Progenitor cell of endocrine pancreas (in vitro differentiated cells): ENCODE results near the gene BATF2. TPM values are rescaled to one million over a fixed set of nuclear protein-coding genes. Genes with fewer than 3 reads are reported as not detected.

Experiments
- DNase-seq: peaks from one replicate; pipeline ENCODE4 v3.0.0; 2021; ENCODE audit warnings: low spot score; ENCODE audit not compliant: unreplicated experiment
- H3K27ac Mint-ChIP-seq: 2 replicates; pipeline ENCODE4 v1.8.0; 2021; ENCODE audit warnings: mild to moderate bottlenecking, moderate library complexity, mixed read lengths
- H3K27me3 Mint-ChIP-seq: 2 replicates; pipeline ENCODE4 v1.8.0; 2021; ENCODE audit warnings: mixed read lengths
- H3K36me3 Mint-ChIP-seq: 2 replicates; pipeline ENCODE4 v1.8.0; 2022; ENCODE audit warnings: mixed read lengths; ENCODE audit not compliant: insufficient read depth
- H3K4me1 Mint-ChIP-seq: 2 replicates; pipeline ENCODE4 v1.8.0; 2021; ENCODE audit warnings: low read depth, mixed read lengths
- H3K4me3 Mint-ChIP-seq: 2 replicates; pipeline ENCODE4 v1.8.0; 2021; ENCODE audit warnings: low read depth, mild to moderate bottlenecking, moderate library complexity, mixed read lengths
- H3K9me3 Mint-ChIP-seq: 2 replicates; pipeline ENCODE4 v1.8.0; 2021; ENCODE audit warnings: low read depth, mixed read lengths
- total RNA-seq: library from RNA; stranded (reverse); gene quantifications from 2 replicates; pipeline ENCODE4 v1.2.1, GENCODE V29; 2021
- TF ChIP-seq, protein P1 (sequence below): fragments of 200-600 bp; sonication (generic); IDR thresholded peaks from one replicate; pipeline ENCODE4 v1.5.0; 2021; ENCODE audit warnings: antibody characterized with exemption, mild to moderate bottlenecking; ENCODE audit not compliant: unreplicated experiment

Gene BATF2
- total RNA-seq, 1 donor from 2014 or later, result 0.53 TPM

DNA sequence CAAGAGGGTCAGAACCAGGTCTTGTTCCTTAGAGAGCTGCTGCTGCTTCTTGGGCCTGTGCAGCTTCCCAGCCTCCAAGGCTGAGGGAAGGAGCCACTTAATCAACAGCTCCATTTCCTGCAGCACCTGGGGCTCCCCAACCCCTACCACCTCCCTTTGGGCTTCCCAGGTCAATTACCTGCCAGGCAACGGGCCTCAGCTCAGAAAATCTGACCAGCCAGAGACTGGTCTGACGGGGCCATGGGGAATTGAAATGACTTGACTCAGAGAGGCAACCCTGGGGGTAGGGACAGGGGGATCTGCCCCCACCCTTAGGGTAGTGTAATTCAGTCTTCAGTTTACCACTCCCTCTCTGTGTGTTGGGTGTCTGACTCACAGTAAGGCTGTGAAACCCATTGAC lies 20.1 kb downstream of the BATF2 start:
- Mint-ChIP-seq H3K27ac (no peak overlapping the region), H3K4me1 (no peaks in the 10 kb centered on the region), H3K9me3 (no peaks in the 10 kb centered on the region), H3K4me3 (no peak overlapping the region), H3K36me3 (no peaks in the 10 kb centered on the region), H3K27me3 (peaks cover 16% of the 10 kb centered on the region)
- no peak for DNase-seq
- TF ChIP-seq, protein P1, sequence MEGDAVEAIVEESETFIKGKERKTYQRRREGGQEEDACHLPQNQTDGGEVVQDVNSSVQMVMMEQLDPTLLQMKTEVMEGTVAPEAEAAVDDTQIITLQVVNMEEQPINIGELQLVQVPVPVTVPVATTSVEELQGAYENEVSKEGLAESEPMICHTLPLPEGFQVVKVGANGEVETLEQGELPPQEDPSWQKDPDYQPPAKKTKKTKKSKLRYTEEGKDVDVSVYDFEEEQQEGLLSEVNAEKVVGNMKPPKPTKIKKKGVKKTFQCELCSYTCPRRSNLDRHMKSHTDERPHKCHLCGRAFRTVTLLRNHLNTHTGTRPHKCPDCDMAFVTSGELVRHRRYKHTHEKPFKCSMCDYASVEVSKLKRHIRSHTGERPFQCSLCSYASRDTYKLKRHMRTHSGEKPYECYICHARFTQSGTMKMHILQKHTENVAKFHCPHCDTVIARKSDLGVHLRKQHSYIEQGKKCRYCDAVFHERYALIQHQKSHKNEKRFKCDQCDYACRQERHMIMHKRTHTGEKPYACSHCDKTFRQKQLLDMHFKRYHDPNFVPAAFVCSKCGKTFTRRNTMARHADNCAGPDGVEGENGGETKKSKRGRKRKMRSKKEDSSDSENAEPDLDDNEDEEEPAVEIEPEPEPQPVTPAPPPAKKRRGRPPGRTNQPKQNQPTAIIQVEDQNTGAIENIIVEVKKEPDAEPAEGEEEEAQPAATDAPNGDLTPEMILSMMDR, result no peak

DNA sequence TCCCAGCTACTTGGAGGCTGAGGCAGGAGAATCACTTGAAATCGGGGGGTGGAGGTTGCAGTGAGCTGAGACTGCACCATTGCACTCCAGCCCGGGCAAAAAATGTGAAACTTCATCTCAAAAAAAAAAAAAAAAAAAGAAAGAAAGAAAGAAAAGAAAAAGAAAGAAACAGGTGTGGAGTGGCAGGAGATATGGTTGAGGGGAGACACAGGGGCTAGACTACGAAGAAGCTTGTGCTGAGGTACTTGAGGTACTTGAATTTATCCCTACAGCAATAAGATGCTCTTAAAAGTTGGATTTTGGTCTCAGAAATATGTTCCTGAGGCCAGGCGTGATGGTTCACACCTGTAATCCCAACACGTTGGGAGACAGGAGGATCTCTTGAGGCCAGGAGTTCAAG lies 22.6 kb downstream of the BATF2 start:
- TF ChIP-seq, protein P1, result no peak
- H3K4me3 Mint-ChIP-seq, result no peak overlapping the region
- H3K27ac Mint-ChIP-seq, result peak overlapping the region; percentile 67
- peaks cover 18% of the 10 kb centered on the region for H3K27me3 Mint-ChIP-seq
- no peak for DNase-seq
- H3K9me3 Mint-ChIP-seq, result no peaks in the 10 kb centered on the region
- no peaks in the 10 kb centered on the region for H3K36me3 Mint-ChIP-seq
- H3K4me1 Mint-ChIP-seq, result no peaks in the 10 kb centered on the region

DNA sequence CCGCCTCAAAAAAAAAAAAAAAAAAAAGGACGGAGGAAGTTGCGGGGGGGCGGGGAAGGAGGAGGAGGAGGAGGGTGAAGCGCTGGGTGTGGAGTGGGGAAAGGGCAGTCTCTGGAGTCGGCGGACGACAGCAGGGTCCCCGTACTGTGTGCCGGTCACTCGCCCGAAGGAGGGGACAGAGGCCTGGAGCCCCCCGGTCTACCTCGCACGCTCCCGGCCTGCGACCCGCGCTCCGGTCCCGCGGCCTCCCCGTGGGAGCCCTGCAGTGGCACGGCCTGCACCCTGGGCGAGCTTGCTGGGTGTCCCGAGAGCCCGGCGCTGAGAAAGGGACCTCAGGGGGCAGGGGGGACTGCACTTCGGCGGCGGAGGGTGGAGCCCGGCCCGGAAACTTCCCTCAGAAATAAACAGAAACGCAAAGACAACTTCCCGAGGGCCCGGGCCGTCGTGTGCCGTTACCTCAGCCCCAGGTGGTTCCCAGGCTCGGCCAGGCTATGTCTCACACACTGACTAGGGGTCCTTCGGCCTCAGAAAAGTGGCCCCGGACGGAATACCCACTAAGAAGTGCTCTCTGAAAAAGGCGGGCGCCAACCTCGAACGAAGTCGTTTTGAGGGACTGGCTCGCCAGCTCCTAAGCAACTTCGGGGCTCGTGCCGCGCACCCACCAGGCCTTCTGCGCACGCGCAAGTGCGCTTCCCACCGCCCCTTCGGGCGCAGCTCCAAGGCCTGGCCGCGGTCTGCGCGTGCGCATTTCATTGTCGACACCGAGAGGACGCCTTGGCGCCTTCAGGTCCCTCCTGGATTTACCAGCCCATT lies 25.1 kb downstream of the BATF2 start, which contains the start of gene MAJIN:
TSS of gene MAJIN (minus strand) at position 688 of the 813 bp plus-strand sequence. CDS start 12,703 bp downstream, outside the sequence.
- TF ChIP-seq, protein P1, result no peak
- H3K4me3 Mint-ChIP-seq, result no peak within 1 kb of the TSS
- H3K9me3 Mint-ChIP-seq, result no peaks in the 10 kb centered on the region
- H3K27me3 Mint-ChIP-seq, result peaks cover 24% of the 10 kb centered on the region
- DNase-seq, result peak; percentile 34
- no peak within 1 kb of the TSS for H3K27ac Mint-ChIP-seq
- H3K36me3 Mint-ChIP-seq, result no peaks in the 10 kb centered on the region
- H3K4me1 Mint-ChIP-seq, result no peaks in the 10 kb centered on the region

- DNase-seq, result no peak
- no peak overlapping the region for H3K4me3 Mint-ChIP-seq
- no peaks in the 10 kb centered on the region for H3K9me3 Mint-ChIP-seq
- peaks cover 24% of the 10 kb centered on the region for H3K27me3 Mint-ChIP-seq
- H3K36me3 Mint-ChIP-seq, result no peaks in the 10 kb centered on the region
- no peaks in the 10 kb centered on the region for H3K4me1 Mint-ChIP-seq
- no peak overlapping the region for H3K27ac Mint-ChIP-seq
- TF ChIP-seq, protein P1, result no peak
Observed at GRCh38 chr11:64970731-64971151, 26.0 kb downstream of the BATF2 start.

DNA sequence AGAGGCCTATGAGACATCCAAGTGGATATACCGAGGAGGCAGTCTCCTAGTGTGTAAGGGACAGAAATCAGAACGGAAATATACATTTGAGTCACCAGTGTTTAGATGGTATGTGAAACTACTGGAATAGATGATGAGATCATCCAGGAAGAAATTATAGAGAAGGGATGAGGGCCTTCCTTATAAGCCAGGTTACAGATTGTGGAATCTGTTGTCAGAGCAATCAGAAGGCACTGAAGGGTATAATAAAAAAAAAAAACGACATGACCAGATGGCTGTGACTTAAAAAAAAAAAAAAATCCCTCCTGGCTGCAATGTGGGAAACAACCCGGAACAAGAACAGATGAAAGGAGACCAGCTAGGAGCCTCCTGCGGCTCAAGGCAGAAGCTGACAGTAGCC lies 27.6 kb downstream of the BATF2 start:
- Mint-ChIP-seq H3K4me3 (no peak overlapping the region), H3K27me3 (peaks cover 26% of the 10 kb centered on the region)

More for the DNA sequence above, 27.6 kb downstream of the BATF2 start:
- H3K9me3 Mint-ChIP-seq, result no peaks in the 10 kb centered on the region
- no peak overlapping the region for H3K27ac Mint-ChIP-seq
- TF ChIP-seq, protein P1, result no peak
- H3K4me1 Mint-ChIP-seq, result no peaks in the 10 kb centered on the region
- DNase-seq, result no peak
- H3K36me3 Mint-ChIP-seq, result no peaks in the 10 kb centered on the region
